PFSK-1 (cell line): ENCODE data around the gene RHO.

Experiments used
- FOXP2 ChIP-seq: optimal IDR thresholded peaks from 2 replicates; pipeline ENCODE3; 2011; ENCODE audit warnings: borderline replicate concordance, control low read depth, inconsistent platforms; ENCODE audit not compliant: insufficient read depth; ENCODE audit errors: extremely low read length, extremely low read depth
- POLR2AphosphoS5 ChIP-seq: IDR thresholded peaks from 2 replicates; pipeline ENCODE4 v1.6.1; 2012; ENCODE audit warnings: low read depth, mild to moderate bottlenecking, control low read depth, low read length, moderate library complexity
- SIN3A ChIP-seq: IDR thresholded peaks from 2 replicates; pipeline ENCODE4 v1.6.1; 2012; ENCODE audit warnings: mild to moderate bottlenecking, low read length, moderate library complexity, borderline replicate concordance; ENCODE audit not compliant: insufficient read depth
- TAF1 ChIP-seq: IDR thresholded peaks from 2 replicates; pipeline ENCODE4 v1.6.1; 2012; ENCODE audit warnings: low read length, control low read depth, borderline replicate concordance; ENCODE audit not compliant: insufficient read depth
- TF ChIP-seq, protein P1 (sequence below), 2 experiments: IDR thresholded peaks; 2 replicates each; pipeline versions ENCODE4 v1.6.1 to v1.8.0; 2011 to 2012; ENCODE audit warnings: low read depth in 2 of 2, low read length in 2 of 2, control low read depth in 1 of 2, inconsistent platforms in 1 of 2, mild to moderate bottlenecking in 1 of 2, moderate library complexity in 1 of 2; ENCODE audit not compliant: insufficient read depth in 1 of 2

The RHO gene

DNA sequence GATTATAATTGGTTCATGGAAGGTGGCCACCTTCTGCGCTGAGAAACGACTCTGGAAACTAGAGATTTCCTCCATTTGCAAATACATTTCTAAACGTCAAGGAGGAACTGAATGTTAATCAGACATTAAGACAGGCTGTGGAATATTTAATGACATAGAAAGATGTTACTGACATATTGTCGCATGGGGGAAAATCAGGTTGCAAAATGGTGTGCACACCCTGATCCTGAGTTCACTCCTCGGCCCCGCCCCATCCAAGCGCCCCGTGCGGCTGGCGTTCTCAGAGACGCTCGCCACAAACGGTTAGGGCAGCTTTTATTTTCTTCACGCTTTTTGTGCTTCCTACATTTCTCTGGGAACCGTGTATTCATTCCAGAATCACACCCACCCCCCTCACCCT is 25.3 kb downstream of the RHO start:
- TF ChIP-seq FOXP2 = no peak
- TF ChIP-seq TAF1 = no peak
- no peak for TF ChIP-seq SIN3A
- TF ChIP-seq, protein P1, sequence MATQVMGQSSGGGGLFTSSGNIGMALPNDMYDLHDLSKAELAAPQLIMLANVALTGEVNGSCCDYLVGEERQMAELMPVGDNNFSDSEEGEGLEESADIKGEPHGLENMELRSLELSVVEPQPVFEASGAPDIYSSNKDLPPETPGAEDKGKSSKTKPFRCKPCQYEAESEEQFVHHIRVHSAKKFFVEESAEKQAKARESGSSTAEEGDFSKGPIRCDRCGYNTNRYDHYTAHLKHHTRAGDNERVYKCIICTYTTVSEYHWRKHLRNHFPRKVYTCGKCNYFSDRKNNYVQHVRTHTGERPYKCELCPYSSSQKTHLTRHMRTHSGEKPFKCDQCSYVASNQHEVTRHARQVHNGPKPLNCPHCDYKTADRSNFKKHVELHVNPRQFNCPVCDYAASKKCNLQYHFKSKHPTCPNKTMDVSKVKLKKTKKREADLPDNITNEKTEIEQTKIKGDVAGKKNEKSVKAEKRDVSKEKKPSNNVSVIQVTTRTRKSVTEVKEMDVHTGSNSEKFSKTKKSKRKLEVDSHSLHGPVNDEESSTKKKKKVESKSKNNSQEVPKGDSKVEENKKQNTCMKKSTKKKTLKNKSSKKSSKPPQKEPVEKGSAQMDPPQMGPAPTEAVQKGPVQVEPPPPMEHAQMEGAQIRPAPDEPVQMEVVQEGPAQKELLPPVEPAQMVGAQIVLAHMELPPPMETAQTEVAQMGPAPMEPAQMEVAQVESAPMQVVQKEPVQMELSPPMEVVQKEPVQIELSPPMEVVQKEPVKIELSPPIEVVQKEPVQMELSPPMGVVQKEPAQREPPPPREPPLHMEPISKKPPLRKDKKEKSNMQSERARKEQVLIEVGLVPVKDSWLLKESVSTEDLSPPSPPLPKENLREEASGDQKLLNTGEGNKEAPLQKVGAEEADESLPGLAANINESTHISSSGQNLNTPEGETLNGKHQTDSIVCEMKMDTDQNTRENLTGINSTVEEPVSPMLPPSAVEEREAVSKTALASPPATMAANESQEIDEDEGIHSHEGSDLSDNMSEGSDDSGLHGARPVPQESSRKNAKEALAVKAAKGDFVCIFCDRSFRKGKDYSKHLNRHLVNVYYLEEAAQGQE (IDR thresholded peaks at IDR 0.05; ENCODE audit: insufficient read depth in 1 of 2, low read depth in 2 of 2, low read length in 2 of 2) = no peak
- no peak for TF ChIP-seq POLR2AphosphoS5

DNA sequence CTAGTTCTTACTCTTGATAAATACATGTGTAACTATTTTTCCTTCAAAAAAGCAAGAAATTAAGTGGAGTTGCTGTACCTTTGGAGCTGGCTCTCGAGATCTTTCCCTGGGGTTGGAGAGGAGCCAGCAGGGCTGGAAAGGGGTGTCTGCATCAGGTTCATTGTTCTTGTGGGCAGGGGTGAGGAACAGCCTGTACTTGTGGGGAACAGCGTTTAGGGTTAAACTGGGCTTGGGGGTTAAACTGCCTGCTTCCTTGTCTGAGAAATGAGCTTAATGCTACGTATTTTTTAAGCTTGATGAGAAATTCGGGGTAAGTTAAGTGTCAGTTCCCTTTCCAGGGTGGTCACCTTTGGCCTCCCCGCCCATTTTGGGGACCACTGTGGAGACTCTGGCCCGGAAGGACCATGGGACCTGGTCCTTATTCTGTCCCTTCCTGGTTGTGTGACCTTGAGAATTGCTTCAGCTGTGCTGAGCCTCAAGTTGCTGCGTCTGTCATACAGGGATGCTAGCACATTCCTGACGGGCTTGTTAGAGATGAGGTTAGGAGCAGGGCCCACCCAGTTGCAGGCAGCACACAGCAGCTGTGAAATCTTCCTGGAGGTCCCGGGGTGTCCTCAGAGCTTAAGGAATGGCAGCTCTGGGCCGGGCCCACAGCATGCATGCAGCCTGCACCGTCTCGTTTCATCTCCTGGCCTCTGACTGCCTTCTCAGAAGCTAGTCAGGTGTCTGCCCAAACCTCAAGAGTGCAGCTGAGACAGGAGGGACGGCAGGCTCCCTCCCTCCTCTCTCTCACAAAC is 26.1 kb downstream of the RHO start:
- no peak for TF ChIP-seq TAF1
- TF ChIP-seq FOXP2 = no peak
- TF ChIP-seq, protein P1 (IDR thresholded peaks at IDR 0.05; ENCODE audit: insufficient read depth in 1 of 2, low read depth in 2 of 2, low read length in 2 of 2) = no peak
- no peak for TF ChIP-seq SIN3A
- TF ChIP-seq POLR2AphosphoS5 = no peak

DNA sequence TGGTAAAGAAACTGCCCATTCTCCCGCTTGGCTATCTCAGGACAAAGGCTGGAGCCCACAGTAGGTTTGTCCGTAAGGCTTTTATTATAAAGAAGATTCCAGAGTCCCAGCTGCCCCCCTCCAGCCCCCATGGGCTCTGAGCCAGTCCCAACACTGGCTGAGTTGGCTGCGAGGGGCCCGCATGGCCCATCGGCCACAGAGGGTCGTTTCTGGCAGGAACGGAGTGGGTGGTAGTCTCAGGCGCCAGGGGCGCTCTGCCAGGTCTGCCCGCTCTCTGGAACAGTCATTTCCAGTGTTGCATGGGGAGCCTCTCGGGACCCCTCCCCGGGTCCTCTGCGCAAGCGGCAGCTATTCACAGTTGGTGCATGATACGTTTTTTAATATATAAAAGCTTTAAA is 26.7 kb downstream of the RHO start:
- TF ChIP-seq SIN3A (no peak), POLR2AphosphoS5 (no peak), FOXP2 (no peak), TAF1 (no peak)
- TF ChIP-seq, protein P1 (IDR thresholded peaks at IDR 0.05; ENCODE audit: insufficient read depth in 1 of 2, low read depth in 2 of 2, low read length in 2 of 2) = no peak

DNA sequence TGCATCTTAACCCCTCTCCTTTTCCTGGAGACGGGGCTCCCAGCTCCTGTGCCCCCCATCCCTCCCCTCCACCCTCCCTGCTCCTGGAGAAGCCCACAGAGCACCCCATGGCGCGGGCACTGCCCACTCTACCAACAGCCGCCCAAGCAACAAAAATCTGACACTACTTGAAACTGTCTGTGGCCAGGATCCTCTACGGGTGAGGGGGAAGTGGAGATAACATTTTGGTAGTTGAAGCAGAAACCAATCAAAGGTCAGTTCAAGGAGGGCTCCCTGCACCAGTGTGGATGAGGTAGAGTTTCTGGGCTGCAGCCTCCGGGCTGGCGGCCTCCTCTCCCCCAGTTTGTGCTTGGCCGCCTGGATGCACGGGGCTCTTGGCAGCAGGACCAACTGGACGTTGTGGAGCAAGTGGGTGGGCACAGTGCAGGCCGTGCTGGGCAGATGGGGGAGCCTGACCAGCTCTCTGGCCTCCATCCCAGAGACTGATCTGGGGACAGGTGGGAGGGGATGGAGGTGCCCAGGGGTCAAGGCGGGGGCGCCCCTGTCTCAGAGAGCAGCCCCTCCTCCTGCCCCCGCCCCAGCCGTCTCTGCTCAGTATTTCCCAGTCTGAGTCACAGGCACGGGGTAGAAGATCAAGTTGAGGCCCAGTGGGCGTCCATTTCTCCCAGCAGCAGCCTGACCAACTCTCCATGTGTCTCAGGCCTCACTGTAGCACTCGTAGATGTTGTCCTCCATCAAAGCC is 27.3 kb downstream of the RHO start:
- no peak for TF ChIP-seq SIN3A
- TF ChIP-seq POLR2AphosphoS5 = no peak
- no peak for TF ChIP-seq FOXP2
- TF ChIP-seq TAF1 = no peak
- TF ChIP-seq, protein P1 (IDR thresholded peaks at IDR 0.05; ENCODE audit: insufficient read depth in 1 of 2, low read depth in 2 of 2, low read length in 2 of 2) = no peak
